Measurements from ENCODE around the gene SIGLEC11.
"Not testable (repeated sequence)": the region's sequence is repeated elsewhere in the genome, so short reads cannot be mapped to it uniquely, and the experiment has no call there.

The SIGLEC11 gene

DNA sequence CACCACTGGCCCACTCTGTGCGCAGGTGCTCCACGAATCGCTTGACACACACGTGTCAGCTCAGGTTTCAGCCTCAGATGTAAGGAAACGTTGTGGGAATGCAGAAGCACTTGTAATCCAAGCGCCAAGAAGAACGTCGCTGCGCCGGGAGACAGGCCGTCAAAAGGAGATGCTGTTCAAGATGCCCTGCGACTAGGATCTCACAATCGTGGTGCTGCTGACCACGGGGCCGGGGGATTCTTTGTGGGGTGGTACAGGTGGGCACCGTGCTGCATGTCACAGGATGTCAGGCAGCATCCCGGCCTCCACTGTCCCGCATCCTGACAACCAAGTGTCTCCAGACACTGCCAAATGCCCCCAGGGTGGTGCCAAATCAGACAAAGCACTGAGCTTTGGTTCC is 16.9 kb upstream of the SIGLEC11 start:
- no peaks in the 10 kb centered on the region for H3K9me3 ChIP-seq (ENCODE audit: insufficient read depth, low read depth, low read length)
- no peaks in the 10 kb centered on the region for H3K36me3 ChIP-seq (ENCODE audit: insufficient read depth, low read depth, low read length)
- H3K27me3 ChIP-seq (ENCODE audit: insufficient read depth, low read length) = no peaks in the 10 kb centered on the region
- no peak overlapping the region for H3K4me3 ChIP-seq (ENCODE audit: low read length)
- H3K27ac ChIP-seq (ENCODE audit: low read length) = no peak overlapping the region
- no peak overlapping the region for H3K9ac ChIP-seq (ENCODE audit: low read depth, low read length)
- no peaks in the 10 kb centered on the region for H3K4me1 ChIP-seq (ENCODE audit: insufficient read depth, low read length)

DNA sequence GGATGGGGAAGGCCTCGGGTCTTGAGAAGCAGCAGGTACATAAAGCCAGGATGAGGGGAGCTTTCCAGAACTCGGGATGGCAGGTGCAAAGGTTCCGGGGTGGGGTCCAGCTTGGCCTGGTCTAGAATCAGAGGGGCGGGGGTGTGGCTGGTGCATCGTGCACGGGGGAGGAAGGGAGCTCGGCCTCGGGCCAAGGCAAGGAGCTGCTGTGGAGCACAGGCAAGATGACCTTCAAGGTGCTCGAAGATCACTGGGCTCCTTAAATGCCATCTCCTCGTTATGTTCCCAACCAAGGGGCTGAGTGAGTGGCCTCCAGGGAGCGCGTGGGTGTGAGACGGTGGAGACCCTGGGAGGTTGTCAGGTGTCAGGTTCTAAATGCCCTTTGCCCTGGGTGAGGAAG is 16.1 kb upstream of the SIGLEC11 start:
- Histone ChIP-seq H3K27ac (ENCODE audit: low read length) (no peak overlapping the region), H3K9me3 (ENCODE audit: insufficient read depth, low read depth, low read length) (no peaks in the 10 kb centered on the region), H3K4me3 (ENCODE audit: low read length) (no peak overlapping the region), H3K9ac (ENCODE audit: low read depth, low read length) (no peak overlapping the region), H3K4me1 (ENCODE audit: insufficient read depth, low read length) (no peaks in the 10 kb centered on the region), H3K36me3 (ENCODE audit: insufficient read depth, low read depth, low read length) (no peaks in the 10 kb centered on the region), H3K27me3 (ENCODE audit: insufficient read depth, low read length) (no peaks in the 10 kb centered on the region; the same call in 1 of the 2 replicates)

DNA sequence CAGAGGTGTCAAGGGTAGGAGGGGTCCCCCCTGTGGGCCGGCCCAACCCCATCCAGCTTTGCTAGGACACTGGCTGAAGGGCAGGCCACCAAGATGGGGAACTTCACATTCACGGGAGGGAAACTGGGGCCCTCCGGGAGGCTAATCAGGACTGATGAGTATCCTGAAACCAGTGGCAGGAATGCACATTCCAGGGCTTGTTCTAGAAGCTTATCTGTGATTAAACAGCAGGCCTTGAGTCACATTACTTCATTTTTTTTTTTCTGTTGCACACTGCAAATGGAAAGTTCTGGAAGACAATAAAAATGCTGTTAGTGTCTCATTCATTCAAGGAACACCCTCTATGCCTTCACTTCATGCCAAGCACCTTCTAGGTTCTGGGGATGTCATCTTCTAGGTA is 15.5 kb upstream of the SIGLEC11 start:
- Histone ChIP-seq H3K27ac (ENCODE audit: low read length) (no peak overlapping the region), H3K4me3 (ENCODE audit: low read length) (no peak overlapping the region), H3K27me3 (ENCODE audit: insufficient read depth, low read length) (no peaks in the 10 kb centered on the region; the same call in 1 of the 2 replicates), H3K9me3 (ENCODE audit: insufficient read depth, low read depth, low read length) (no peaks in the 10 kb centered on the region), H3K36me3 (ENCODE audit: insufficient read depth, low read depth, low read length) (no peaks in the 10 kb centered on the region), H3K4me1 (ENCODE audit: insufficient read depth, low read length) (no peaks in the 10 kb centered on the region), H3K9ac (ENCODE audit: low read depth, low read length) (no peak overlapping the region)

DNA sequence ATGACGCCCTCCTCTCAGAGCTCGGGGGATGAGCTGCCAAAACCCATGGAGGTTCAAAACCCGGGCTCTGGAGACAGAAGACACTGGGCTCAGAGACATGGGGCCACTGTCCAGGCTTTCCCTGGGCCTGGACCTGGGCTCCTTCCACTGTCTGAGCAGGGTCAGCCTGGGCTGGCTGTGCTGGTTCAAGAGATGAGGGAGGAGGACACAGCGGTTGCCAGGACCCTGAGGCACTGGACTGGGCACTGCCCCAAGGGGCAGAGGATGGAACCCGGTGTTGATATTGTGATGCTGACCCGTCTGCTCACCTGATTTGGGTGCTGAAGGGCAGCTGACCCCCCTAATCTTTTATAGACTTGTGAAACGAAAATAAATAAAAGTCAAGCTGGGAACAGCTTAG is 14.1 kb upstream of the SIGLEC11 start:
- H3K27ac ChIP-seq (ENCODE audit: low read length) = no peak overlapping the region
- no peaks in the 10 kb centered on the region for H3K9me3 ChIP-seq (ENCODE audit: insufficient read depth, low read depth, low read length)
- H3K36me3 ChIP-seq (ENCODE audit: insufficient read depth, low read depth, low read length) = no peaks in the 10 kb centered on the region
- no peak overlapping the region for H3K9ac ChIP-seq (ENCODE audit: low read depth, low read length)
- no peak overlapping the region for H3K4me3 ChIP-seq (ENCODE audit: low read length)
- H3K4me1 ChIP-seq (ENCODE audit: insufficient read depth, low read length) = no peaks in the 10 kb centered on the region
- no peaks in the 10 kb centered on the region; the same call in 1 of the 2 replicates for H3K27me3 ChIP-seq (ENCODE audit: insufficient read depth, low read length)

DNA sequence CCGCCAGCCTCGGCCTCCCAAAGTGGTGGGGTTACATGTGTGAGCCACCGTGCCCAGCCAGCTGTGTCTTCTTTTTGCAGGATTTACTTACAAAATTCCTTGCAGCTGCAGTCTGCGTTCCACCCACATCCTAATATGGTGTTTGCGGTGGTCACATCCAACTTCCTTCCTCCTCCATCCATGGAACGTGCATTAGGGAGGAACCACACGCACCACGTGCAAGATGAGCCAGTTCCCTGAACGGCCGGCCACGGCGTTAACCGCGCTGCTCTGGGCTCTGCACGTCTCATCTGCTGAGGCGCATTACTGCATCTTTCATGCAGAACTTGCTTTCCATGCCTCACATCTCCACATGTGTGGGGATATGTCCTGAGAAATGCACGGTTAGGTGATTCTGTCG is 13.0 kb upstream of the SIGLEC11 start:
- H3K4me1 ChIP-seq (ENCODE audit: insufficient read depth, low read length) = no peaks in the 10 kb centered on the region

GRCh38 chr19:49972841-49973240 is 11.9 kb upstream of the SIGLEC11 start:
- H3K9me3 ChIP-seq (ENCODE audit: insufficient read depth, low read depth, low read length) = no peaks in the 10 kb centered on the region
- no peaks in the 10 kb centered on the region for H3K36me3 ChIP-seq (ENCODE audit: insufficient read depth, low read depth, low read length)
- H3K9ac ChIP-seq (ENCODE audit: low read depth, low read length) = no peak overlapping the region
- no peaks in the 10 kb centered on the region; the same call in 1 of the 2 replicates for H3K27me3 ChIP-seq (ENCODE audit: insufficient read depth, low read length)
- no peak overlapping the region for H3K4me3 ChIP-seq (ENCODE audit: low read length)
- no peak overlapping the region for H3K27ac ChIP-seq (ENCODE audit: low read length)
- H3K4me1 ChIP-seq (ENCODE audit: insufficient read depth, low read length) = no peaks in the 10 kb centered on the region

More for the DNA sequence above, 13.0 kb upstream of the SIGLEC11 start:
- no peaks in the 10 kb centered on the region for H3K36me3 ChIP-seq (ENCODE audit: insufficient read depth, low read depth, low read length)
- H3K27ac ChIP-seq (ENCODE audit: low read length) = no peak overlapping the region
- H3K9ac ChIP-seq (ENCODE audit: low read depth, low read length) = no peak overlapping the region
- no peaks in the 10 kb centered on the region; the same call in 1 of the 2 replicates for H3K27me3 ChIP-seq (ENCODE audit: insufficient read depth, low read length)
- no peaks in the 10 kb centered on the region for H3K9me3 ChIP-seq (ENCODE audit: insufficient read depth, low read depth, low read length)
- H3K4me3 ChIP-seq (ENCODE audit: low read length) = no peak overlapping the region

DNA sequence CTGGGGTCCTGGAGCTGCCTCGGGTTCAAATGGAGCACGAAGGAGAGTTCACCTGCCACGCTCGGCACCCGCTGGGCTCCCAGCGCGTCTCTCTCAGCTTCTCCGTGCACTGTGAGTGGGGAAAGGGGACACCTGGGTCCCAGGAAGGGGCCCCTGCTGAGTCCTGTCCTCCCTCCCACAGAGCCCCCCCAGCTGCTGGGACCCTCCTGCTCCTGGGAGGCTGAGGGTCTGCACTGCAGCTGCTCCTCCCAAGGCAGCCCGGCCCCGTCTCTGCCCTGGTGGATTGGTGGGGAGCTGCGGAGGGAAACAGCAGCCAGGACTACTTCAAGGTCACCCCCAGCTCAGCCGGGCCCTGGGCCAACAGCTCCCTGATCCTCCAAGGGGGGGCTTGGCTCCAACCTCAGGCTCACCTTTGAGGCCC is 11.0 kb upstream of the SIGLEC11 start:
- Histone ChIP-seq H3K4me1 (ENCODE audit: insufficient read depth, low read length) (no peaks in the 10 kb centered on the region), H3K36me3 (ENCODE audit: insufficient read depth, low read depth, low read length) (no peaks in the 10 kb centered on the region), H3K4me3 (ENCODE audit: low read length) (no peak overlapping the region), H3K9ac (ENCODE audit: low read depth, low read length) (no peak overlapping the region), H3K27me3 (ENCODE audit: insufficient read depth, low read length) (no peaks in the 10 kb centered on the region; the same call in 1 of the 2 replicates), H3K27ac (ENCODE audit: low read length) (no peak overlapping the region), H3K9me3 (ENCODE audit: insufficient read depth, low read depth, low read length) (no peaks in the 10 kb centered on the region)

- H3K9me3 ChIP-seq (ENCODE audit: insufficient read depth, low read depth, low read length); H3K4me1 ChIP-seq (ENCODE audit: insufficient read depth, low read length); H3K9ac ChIP-seq (ENCODE audit: low read depth, low read length): not testable (repeated sequence)
Observed at GRCh38 chr19:49969355-49969754, 8.4 kb upstream of the SIGLEC11 start.

GRCh38 chr19:49968279-49968922 is 7.4 kb upstream of the SIGLEC11 start:
- no peaks in the 10 kb centered on the region; the same call in 1 of the 2 replicates for H3K27me3 ChIP-seq (ENCODE audit: insufficient read depth, low read length)
- H3K27ac ChIP-seq (ENCODE audit: low read length) = no peak overlapping the region
- H3K9me3 ChIP-seq (ENCODE audit: insufficient read depth, low read depth, low read length) = no peaks in the 10 kb centered on the region
- no peak overlapping the region for H3K4me3 ChIP-seq (ENCODE audit: low read length)
- H3K9ac ChIP-seq (ENCODE audit: low read depth, low read length) = no peak overlapping the region
- no peaks in the 10 kb centered on the region for H3K36me3 ChIP-seq (ENCODE audit: insufficient read depth, low read depth, low read length)
- no peaks in the 10 kb centered on the region for H3K4me1 ChIP-seq (ENCODE audit: insufficient read depth, low read length)

More at GRCh38 chr19:49969355-49969754, 8.4 kb upstream of the SIGLEC11 start:
- not testable (repeated sequence) for H3K27ac ChIP-seq (ENCODE audit: low read length); H3K4me3 ChIP-seq (ENCODE audit: low read length); H3K36me3 ChIP-seq (ENCODE audit: insufficient read depth, low read depth, low read length); H3K27me3 ChIP-seq (ENCODE audit: insufficient read depth, low read length)

GRCh38 chr19:49959892-49960291 is 1.1 kb downstream of the SIGLEC11 start:
- H3K4me3 ChIP-seq (ENCODE audit: low read length); H3K9me3 ChIP-seq (ENCODE audit: insufficient read depth, low read depth, low read length); H3K27ac ChIP-seq (ENCODE audit: low read length); H3K9ac ChIP-seq (ENCODE audit: low read depth, low read length); H3K4me1 ChIP-seq (ENCODE audit: insufficient read depth, low read length); H3K27me3 ChIP-seq (ENCODE audit: insufficient read depth, low read length); H3K36me3 ChIP-seq (ENCODE audit: insufficient read depth, low read depth, low read length): not testable (repeated sequence)

DNA sequence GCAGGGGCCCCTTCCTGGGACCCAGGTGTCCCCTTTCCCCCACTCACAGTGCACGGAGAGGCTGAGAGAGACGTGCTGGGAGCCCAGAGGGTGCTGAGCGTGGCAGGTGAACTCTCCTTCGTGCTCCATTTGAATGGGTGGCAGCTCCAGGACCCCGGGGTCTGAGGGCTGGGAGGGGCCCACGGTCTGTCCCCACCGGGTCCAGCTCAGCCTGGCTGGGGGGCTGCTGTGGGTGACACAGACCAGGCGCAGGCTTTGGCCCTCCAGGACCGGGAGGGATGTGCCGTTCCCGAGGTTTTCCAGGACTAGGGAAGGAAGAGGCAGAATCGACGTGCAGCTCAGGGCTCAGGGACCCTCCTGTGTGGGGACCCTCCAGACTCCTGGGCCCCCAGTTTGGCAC is 2.4 kb downstream of the SIGLEC11 start:
- peaks cover 12% of the 10 kb centered on the region for H3K4me1 ChIP-seq (ENCODE audit: insufficient read depth, low read length)
- H3K9me3 ChIP-seq (ENCODE audit: insufficient read depth, low read depth, low read length); H3K27ac ChIP-seq (ENCODE audit: low read length); H3K9ac ChIP-seq (ENCODE audit: low read depth, low read length); H3K4me3 ChIP-seq (ENCODE audit: low read length); H3K36me3 ChIP-seq (ENCODE audit: insufficient read depth, low read depth, low read length); H3K27me3 ChIP-seq (ENCODE audit: insufficient read depth, low read length): not testable (repeated sequence)

- peaks cover 12% of the 10 kb centered on the region for H3K4me1 ChIP-seq (ENCODE audit: insufficient read depth, low read length)
- not testable (repeated sequence) for H3K9me3 ChIP-seq (ENCODE audit: insufficient read depth, low read depth, low read length); H3K4me3 ChIP-seq (ENCODE audit: low read length); H3K9ac ChIP-seq (ENCODE audit: low read depth, low read length); H3K36me3 ChIP-seq (ENCODE audit: insufficient read depth, low read depth, low read length); H3K27ac ChIP-seq (ENCODE audit: low read length); H3K27me3 ChIP-seq (ENCODE audit: insufficient read depth, low read length)
Observed at GRCh38 chr19:49958144-49958543, 2.8 kb downstream of the SIGLEC11 start.

All from iPS-20b (cell line).